DND-41 (cell line): ENCODE measurements around the gene MYCN.

ENCODE experiments used
- CTCF ChIP-seq: IDR thresholded peaks from 2 replicates; pipeline ENCODE4 v1.5.1; 2012; ENCODE audit warnings: borderline replicate concordance, low read length, moderate library complexity, mild to moderate bottlenecking; ENCODE audit not compliant: poor library complexity, severe bottlenecking; ENCODE audit errors: extremely low read depth
- EZH2 ChIP-seq: IDR thresholded peaks from 3 replicates; pipeline ENCODE4 v1.6.1; 2012; ENCODE audit warnings: borderline replicate concordance, low read depth, mild to moderate bottlenecking, moderate library complexity, low read length, inconsistent platforms; ENCODE audit not compliant: severe bottlenecking

- no peak for TF ChIP-seq CTCF
- no peak for TF ChIP-seq EZH2
Observed at GRCh38 chr2:15909157-15909556, 31.2 kb upstream of the MYCN start.
